Stimulated activated CD4-positive, alpha-beta T cell treated with anti-CD3 and anti-CD28 coated beads, Interleukin-15, amount 100 ng/mL, for 24 hours (primary cell): Measurements from ENCODE around the gene PRPF40B.
"Not testable (repeated sequence)": the region's sequence is repeated elsewhere in the genome, so short reads cannot be mapped to it uniquely, and the experiment has no call there.

Experiments
- DNase-seq: peaks from one replicate; pipeline ENCODE4 v3.0.0-alpha.2; 2020

Gene PRPF40B

GRCh38 chr12:49609875-49610154 lies 13.5 kb upstream of the PRPF40B start:
- no peak for DNase-seq

- not testable (repeated sequence) for DNase-seq
Observed at GRCh38 chr12:49610785-49611184, 12.6 kb upstream of the PRPF40B start.

- no peak for DNase-seq
Observed at GRCh38 chr12:49612210-49612609, 11.2 kb upstream of the PRPF40B start.

- no peak for DNase-seq
Observed at GRCh38 chr12:49615725-49616124, 7.6 kb upstream of the PRPF40B start.

GRCh38 chr12:49616533-49617219 lies 6.7 kb upstream of the PRPF40B start:
- DNase-seq = no peak

- DNase-seq = no peak
Observed at GRCh38 chr12:49618576-49618975, 4.8 kb upstream of the PRPF40B start.

GRCh38 chr12:49619286-49619685 lies 4.1 kb upstream of the PRPF40B start:
- DNase-seq = no peak

GRCh38 chr12:49621651-49622500 lies 1.5 kb upstream of the PRPF40B start:
- no peak for DNase-seq

- peak; percentile 69 for DNase-seq
Observed at GRCh38 chr12:49622501-49623141, 740 bp upstream of the PRPF40B start.

- DNase-seq = no peak
Observed at GRCh38 chr12:49624921-49625577, 1.7 kb downstream of the PRPF40B start.

GRCh38 chr12:49626169-49626835 lies 2.9 kb downstream of the PRPF40B start:
- DNase-seq = peak; percentile 29

- no peak for DNase-seq
Observed at GRCh38 chr12:49626836-49627235, 3.5 kb downstream of the PRPF40B start.

- DNase-seq = no peak
Observed at GRCh38 chr12:49627752-49628360, 4.5 kb downstream of the PRPF40B start.

- no peak for DNase-seq
Observed at GRCh38 chr12:49631336-49631907, 8.1 kb downstream of the PRPF40B start.

- DNase-seq = no peak
Observed at GRCh38 chr12:49632401-49632800, 9.0 kb downstream of the PRPF40B start.

- no peak for DNase-seq
Observed at GRCh38 chr12:49632986-49633702, 9.8 kb downstream of the PRPF40B start.

- DNase-seq = no peak
Observed at GRCh38 chr12:49633703-49634345, 10.5 kb downstream of the PRPF40B start.

GRCh38 chr12:49635036-49635435 lies 11.7 kb downstream of the PRPF40B start:
- DNase-seq = no peak

- DNase-seq = no peak
Observed at GRCh38 chr12:49635656-49636055, 12.3 kb downstream of the PRPF40B start.

- no peak for DNase-seq
Observed at GRCh38 chr12:49636574-49636973, 13.2 kb downstream of the PRPF40B start.
